D721Med (cell line): ENCODE measurements around the gene ZBTB38.

Experiments
- DNase-seq: peaks from one replicate; pipeline ENCODE4 v3.0.0; 2011; ENCODE audit warnings: low spot score; ENCODE audit not compliant: insufficient read length
- FAIRE-seq: peaks from 2 replicates; lab custom pipeline; 2011; peaks lifted over from hg19 to GRCh38; lab: Jason Lieb, UNC
- CTCF ChIP-seq: IDR thresholded peaks from 2 replicates; pipeline ENCODE4 v1.5.1; 2012; ENCODE audit warnings: mild to moderate bottlenecking, control low read depth; ENCODE audit not compliant: insufficient read depth; ENCODE audit errors: missing control alignments

ZBTB38 gene

GRCh38 chr3:141375381-141376301 lies 7.3 kb downstream of the ZBTB38 start:
- FAIRE-seq (no peak), DNase-seq (no peak)
- no peak for TF ChIP-seq CTCF

- FAIRE-seq, result no peak
- DNase-seq, result no peak
- no peak for TF ChIP-seq CTCF
Observed at GRCh38 chr3:141377377-141377776, 9.1 kb downstream of the ZBTB38 start.

GRCh38 chr3:141378556-141378955 lies 10.3 kb downstream of the ZBTB38 start:
- FAIRE-seq, result no peak
- no peak for TF ChIP-seq CTCF
- DNase-seq, result no peak

- FAIRE-seq (no peak), DNase-seq (no peak)
- no peak for TF ChIP-seq CTCF
Observed at GRCh38 chr3:141379250-141379966, 11.1 kb downstream of the ZBTB38 start.

GRCh38 chr3:141380279-141380678 lies 12.0 kb downstream of the ZBTB38 start:
- FAIRE-seq, result no peak

GRCh38 chr3:141380987-141381386 lies 12.7 kb downstream of the ZBTB38 start:
- no peak for DNase-seq
- FAIRE-seq, result no peak
- no peak for TF ChIP-seq CTCF

More at GRCh38 chr3:141380279-141380678, 12.0 kb downstream of the ZBTB38 start:
- no peak for DNase-seq
- no peak for TF ChIP-seq CTCF
